Measurements from ENCODE around the gene XPO4. TPM values are rescaled to one million over a fixed set of nuclear protein-coding genes. Genes with fewer than 3 reads are reported as not detected.
"Not testable (repeated sequence)": the region's sequence is repeated elsewhere in the genome, so short reads cannot be mapped to it uniquely, and the experiment has no call there.

Gene XPO4
- polyA plus RNA-seq, 1 donor: 11.7 TPM

DNA sequence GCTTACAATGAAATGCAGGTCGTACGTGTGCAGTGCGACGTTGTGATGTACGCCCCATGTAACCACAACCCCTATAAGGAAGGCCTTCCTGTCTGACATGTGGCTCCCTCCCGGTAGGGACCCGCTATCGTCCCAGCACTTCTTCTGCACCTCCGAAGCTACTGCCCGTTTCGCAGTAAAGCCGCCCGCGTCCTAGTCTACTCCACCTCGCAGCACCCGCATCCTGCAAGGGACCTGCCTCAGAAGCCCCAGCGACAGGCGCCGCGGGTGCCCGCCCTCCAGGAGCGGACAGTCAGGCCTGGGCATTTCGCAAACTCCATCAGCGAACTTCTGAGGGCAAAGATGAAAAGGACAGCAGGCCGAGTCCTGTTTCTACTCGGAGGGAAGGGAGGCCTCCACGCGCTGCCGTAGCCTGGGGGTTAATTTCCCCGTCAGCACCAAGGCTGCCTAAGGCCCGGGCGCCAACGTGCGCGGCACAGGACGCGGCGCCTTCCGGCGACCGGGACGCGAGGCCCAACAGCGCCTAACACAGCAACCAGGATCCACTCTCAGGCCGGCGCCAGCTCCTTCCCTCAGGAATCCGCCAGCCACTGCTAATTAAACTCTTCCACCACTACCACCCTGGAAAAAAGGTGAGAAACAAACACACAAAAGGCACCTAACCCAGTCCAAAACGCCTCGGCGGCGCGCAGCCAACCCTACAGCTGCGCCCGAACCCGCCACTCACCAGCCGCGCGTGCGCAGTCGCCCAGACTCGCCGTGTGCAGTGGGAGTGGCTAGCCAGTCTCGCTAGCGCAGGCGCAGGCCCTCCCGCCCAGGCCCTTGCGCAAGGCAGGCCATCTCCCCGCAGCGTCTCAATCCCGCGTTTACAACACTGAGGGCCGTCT, 129.1 kb downstream of the XPO4 start, which contains the start of gene EEF1AKMT1:
TSS of gene EEF1AKMT1 (minus strand) at position 768 of the 887 bp plus-strand sequence. CDS start 16,363 bp downstream, outside the sequence.
- H3K4me3 ChIP-seq (ENCODE audit: low read length): peak within 1 kb of the TSS; percentile 77
- DNase-seq: peak; percentile 93 to 94
- H3K36me3 ChIP-seq (ENCODE audit: control insufficient read depth, insufficient read depth, low read length): peaks cover 2% of the 10 kb centered on the region
- peak within 1 kb of the TSS; percentile 94 for H3K27ac ChIP-seq (ENCODE audit: low read length)
- peaks cover 5% of the 10 kb centered on the region for H3K4me1 ChIP-seq (ENCODE audit: control insufficient read depth, insufficient read depth, low read length)
- H3K9me3 ChIP-seq (ENCODE audit: control insufficient read depth, low read depth, low read length): peaks cover 5% of the 10 kb centered on the region
- no CpG with 5 or more reads among the region's 72 CpGs for WGBS (ENCODE audit: insufficient coverage, low lambda C conversion rate)
- H3K27me3 ChIP-seq (ENCODE audit: control insufficient read depth, insufficient read depth, low read length): no peaks in the 10 kb centered on the region

DNA sequence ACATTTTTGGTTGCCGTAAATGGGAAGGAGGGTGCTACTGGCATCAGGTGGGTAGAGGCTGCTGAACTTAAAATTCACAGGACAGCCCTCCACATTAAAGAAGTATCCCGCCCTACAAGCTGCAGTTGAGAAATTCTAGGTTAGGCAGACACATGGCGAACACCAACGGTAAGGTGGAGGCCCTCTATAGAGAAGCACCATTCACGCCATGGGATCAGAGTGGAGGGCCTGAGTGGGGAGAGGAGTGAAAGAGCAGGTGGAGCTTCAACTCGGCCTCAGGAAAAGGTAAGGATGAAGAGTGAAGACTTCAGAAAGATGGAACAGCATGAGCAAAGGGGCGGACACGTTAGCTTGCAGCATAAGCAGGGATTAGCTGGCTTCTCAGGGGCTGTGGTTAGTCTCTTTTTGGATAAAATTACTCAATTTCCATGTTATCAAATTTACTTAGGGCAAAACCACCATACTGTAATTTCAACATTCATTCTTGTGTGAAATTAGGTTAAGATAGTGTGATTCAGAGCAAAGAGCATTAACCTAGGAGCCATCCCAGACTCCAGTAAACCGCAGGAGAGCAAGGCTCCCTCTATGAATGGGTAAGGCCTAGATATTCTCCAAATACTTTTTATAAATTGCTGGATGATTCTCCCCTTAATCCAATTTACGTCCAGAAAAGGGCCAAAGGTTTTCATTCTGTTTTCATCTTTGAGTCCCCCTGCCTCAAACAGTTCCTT, 130.0 kb downstream of the XPO4 start:
- Histone ChIP-seq H3K36me3 (ENCODE audit: control insufficient read depth, insufficient read depth, low read length) (peaks cover 2% of the 10 kb centered on the region), H3K27me3 (ENCODE audit: control insufficient read depth, insufficient read depth, low read length) (no peaks in the 10 kb centered on the region), H3K4me1 (ENCODE audit: control insufficient read depth, insufficient read depth, low read length) (peaks cover 5% of the 10 kb centered on the region), H3K4me3 (ENCODE audit: low read length) (peak overlapping the region; percentile 77), H3K9me3 (ENCODE audit: control insufficient read depth, low read depth, low read length) (peaks cover 7% of the 10 kb centered on the region), H3K27ac (ENCODE audit: low read length) (peak overlapping the region; percentile 94)
- 81% methylated on average over 4 of the region's 10 CpGs for WGBS (ENCODE audit: insufficient coverage, low lambda C conversion rate)
- DNase-seq: no peak

DNA sequence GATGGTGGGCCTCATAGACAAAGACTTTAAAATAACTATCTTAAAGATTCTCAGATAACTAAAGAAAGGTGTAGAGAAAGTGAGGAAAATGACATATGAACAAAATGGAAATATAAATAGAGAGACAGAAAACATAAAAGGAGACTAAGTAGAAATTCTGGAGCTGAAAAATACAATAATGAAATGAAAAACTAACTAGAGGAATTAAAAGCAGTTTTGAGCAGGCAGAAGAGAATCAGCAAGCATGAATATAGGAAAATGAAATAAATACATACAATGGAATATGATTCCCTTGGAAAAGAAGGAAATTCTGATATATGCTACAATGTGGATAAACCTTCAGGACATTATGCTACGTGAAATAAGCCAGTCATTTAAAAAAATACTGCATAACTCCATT, 132.7 kb downstream of the XPO4 start:
- peaks cover 2% of the 10 kb centered on the region for H3K36me3 ChIP-seq (ENCODE audit: control insufficient read depth, insufficient read depth, low read length)
- H3K4me1 ChIP-seq (ENCODE audit: control insufficient read depth, insufficient read depth, low read length): peaks cover 5% of the 10 kb centered on the region
- H3K27ac ChIP-seq (ENCODE audit: low read length): no peak overlapping the region
- no peak for DNase-seq
- H3K9me3 ChIP-seq (ENCODE audit: control insufficient read depth, low read depth, low read length): peaks cover 13% of the 10 kb centered on the region
- H3K27me3 ChIP-seq (ENCODE audit: control insufficient read depth, insufficient read depth, low read length): no peaks in the 10 kb centered on the region
- H3K4me3 ChIP-seq (ENCODE audit: low read length): no peak overlapping the region
- WGBS (ENCODE audit: insufficient coverage, low lambda C conversion rate): 100% methylated on average over 1 of the region's 1 CpG

DNA sequence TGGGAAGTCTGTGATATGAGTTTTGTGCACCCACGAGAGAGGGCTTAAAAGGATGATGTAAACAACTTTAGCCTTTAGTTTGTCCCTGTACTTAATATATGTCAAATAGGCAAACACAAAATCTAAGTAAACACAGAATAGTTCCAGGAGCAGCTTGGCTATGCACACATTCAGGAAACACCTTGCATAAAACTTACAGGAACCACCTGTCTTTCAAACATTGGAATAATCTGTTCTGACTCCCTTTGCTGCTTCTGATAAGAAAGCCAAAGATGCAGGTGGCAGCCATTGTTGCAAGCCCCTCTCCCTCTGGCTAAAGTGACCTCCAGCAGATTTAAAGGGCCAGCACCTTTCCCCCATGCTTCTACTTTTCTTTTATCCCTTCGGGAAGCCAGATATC, 133.5 kb downstream of the XPO4 start:
- DNase-seq: no peak
- no CpG with 5 or more reads among the region's 2 CpGs for WGBS (ENCODE audit: insufficient coverage, low lambda C conversion rate)
- Histone ChIP-seq H3K4me3 (ENCODE audit: low read length) (no peak overlapping the region), H3K9me3 (ENCODE audit: control insufficient read depth, low read depth, low read length) (peaks cover 13% of the 10 kb centered on the region), H3K27me3 (ENCODE audit: control insufficient read depth, insufficient read depth, low read length) (no peaks in the 10 kb centered on the region), H3K27ac (ENCODE audit: low read length) (no peak overlapping the region), H3K36me3 (ENCODE audit: control insufficient read depth, insufficient read depth, low read length) (peaks cover 2% of the 10 kb centered on the region), H3K4me1 (ENCODE audit: control insufficient read depth, insufficient read depth, low read length) (peaks cover 5% of the 10 kb centered on the region)

DNA sequence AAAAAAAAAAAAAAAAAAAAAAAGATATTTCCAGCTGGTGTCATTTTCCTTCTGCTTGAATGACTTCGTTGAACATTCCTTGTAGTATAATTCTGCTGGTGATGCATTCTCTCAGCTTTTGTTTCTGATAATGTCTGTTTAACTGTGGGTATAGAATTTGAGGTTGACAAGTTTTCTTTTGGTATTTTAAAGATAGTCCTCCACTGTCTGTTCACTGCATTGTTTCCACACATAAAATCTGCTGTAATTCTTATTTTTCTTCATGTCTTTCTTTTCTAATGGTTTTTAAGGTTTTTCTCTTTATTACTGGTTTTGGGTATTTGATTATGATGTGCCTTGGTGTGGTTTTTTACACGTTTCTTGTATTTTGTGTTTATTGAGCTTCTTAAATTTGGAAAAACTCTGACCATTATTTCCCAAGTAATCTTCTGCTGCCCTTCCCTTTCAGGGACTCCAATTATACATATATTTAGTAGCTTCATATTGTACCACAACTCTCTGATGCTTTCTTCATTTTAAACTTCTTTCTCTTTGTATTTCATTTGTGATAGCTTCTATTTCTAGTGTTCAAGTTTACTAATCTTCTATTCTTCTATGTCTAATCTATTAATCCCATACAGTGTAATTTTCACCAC, 135.1 kb downstream of the XPO4 start:
- 100% methylated on average over 1 of the region's 2 CpGs for WGBS (ENCODE audit: insufficient coverage, low lambda C conversion rate)
- H3K27ac ChIP-seq (ENCODE audit: low read length): no peak overlapping the region
- H3K4me1 ChIP-seq (ENCODE audit: control insufficient read depth, insufficient read depth, low read length): peaks cover under 1% of the 10 kb centered on the region
- no peak for DNase-seq
- no peaks in the 10 kb centered on the region for H3K27me3 ChIP-seq (ENCODE audit: control insufficient read depth, insufficient read depth, low read length)
- H3K4me3 ChIP-seq (ENCODE audit: low read length): no peak overlapping the region
- H3K9me3 ChIP-seq (ENCODE audit: control insufficient read depth, low read depth, low read length): peaks cover 13% of the 10 kb centered on the region
- H3K36me3 ChIP-seq (ENCODE audit: control insufficient read depth, insufficient read depth, low read length): peaks cover 2% of the 10 kb centered on the region

DNA sequence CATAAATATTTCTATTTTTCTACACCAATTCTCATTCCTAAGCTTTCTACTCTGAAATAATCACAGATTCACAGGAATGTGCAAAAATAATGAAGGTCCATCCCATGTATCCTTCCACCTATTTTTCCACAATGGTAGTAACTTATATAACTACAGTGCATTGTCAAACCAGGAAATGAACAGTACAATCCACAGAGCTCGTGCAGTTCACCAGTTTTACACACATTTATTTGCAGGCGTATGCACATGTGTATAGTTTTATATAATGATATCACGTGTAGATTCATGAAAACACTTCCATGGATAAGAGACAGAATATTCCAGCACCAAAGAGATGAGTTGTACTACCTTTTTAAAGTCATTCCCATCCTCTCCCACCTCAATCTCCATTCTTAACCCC, 141.7 kb downstream of the XPO4 start:
- no peaks in the 10 kb centered on the region for H3K4me1 ChIP-seq (ENCODE audit: control insufficient read depth, insufficient read depth, low read length)
- no peak overlapping the region for H3K27ac ChIP-seq (ENCODE audit: low read length)
- WGBS (ENCODE audit: insufficient coverage, low lambda C conversion rate): 65% methylated on average over 2 of the region's 3 CpGs
- H3K9me3 ChIP-seq (ENCODE audit: control insufficient read depth, low read depth, low read length): peaks cover 12% of the 10 kb centered on the region
- no peaks in the 10 kb centered on the region for H3K27me3 ChIP-seq (ENCODE audit: control insufficient read depth, insufficient read depth, low read length)
- no peak for DNase-seq
- H3K4me3 ChIP-seq (ENCODE audit: low read length): no peak overlapping the region
- H3K36me3 ChIP-seq (ENCODE audit: control insufficient read depth, insufficient read depth, low read length): peaks cover 7% of the 10 kb centered on the region

DNA sequence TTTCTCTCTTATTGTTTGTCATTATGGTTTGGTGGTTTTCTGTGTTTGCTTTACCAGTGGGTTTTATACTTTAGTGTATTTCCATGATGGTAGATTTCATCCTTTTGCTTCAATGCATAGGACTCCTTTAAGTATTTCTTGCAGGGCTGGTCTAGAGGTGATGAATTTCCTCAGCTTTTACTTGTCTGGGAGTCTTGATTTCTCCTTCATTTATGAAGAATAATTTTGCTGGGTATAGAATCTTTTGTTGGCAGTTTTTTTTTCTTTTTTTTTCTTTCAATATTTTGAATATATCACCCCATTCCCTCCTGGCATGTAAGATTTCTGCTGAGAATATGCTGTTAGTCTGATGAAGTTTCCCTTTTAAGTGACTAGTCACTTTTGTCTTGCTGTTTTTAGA, 148.5 kb downstream of the XPO4 start:
- Histone ChIP-seq H3K4me3 (ENCODE audit: low read length) (no peak overlapping the region), H3K9me3 (ENCODE audit: control insufficient read depth, low read depth, low read length) (peaks cover 16% of the 10 kb centered on the region), H3K27me3 (ENCODE audit: control insufficient read depth, insufficient read depth, low read length) (no peaks in the 10 kb centered on the region), H3K4me1 (ENCODE audit: control insufficient read depth, insufficient read depth, low read length) (no peaks in the 10 kb centered on the region), H3K36me3 (ENCODE audit: control insufficient read depth, insufficient read depth, low read length) (peaks cover 7% of the 10 kb centered on the region), H3K27ac (ENCODE audit: low read length) (no peak overlapping the region)
- no peak for DNase-seq

DNA sequence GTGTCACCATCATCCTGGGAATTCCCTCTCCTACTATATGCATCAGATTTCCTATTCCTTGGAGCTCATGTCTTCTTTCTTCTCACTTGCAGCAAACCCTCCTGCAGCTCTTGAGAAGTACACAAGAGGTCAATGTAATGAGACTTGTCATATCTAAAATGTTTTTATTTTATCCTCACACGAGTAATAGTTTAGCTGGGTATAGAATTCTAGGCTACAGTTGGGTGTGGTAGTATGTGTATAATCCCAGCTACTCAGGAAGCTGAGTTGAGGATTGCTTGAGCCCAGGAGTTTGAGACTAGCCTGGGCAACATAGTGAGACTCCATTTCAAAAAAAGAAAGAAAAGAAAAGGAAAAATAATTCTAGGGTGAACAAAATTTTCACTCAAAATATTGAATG, 153.2 kb downstream of the XPO4 start:
- Histone ChIP-seq H3K27ac (ENCODE audit: low read length) (no peak overlapping the region), H3K4me1 (ENCODE audit: control insufficient read depth, insufficient read depth, low read length) (no peaks in the 10 kb centered on the region), H3K9me3 (ENCODE audit: control insufficient read depth, low read depth, low read length) (peaks cover 4% of the 10 kb centered on the region), H3K36me3 (ENCODE audit: control insufficient read depth, insufficient read depth, low read length) (no peaks in the 10 kb centered on the region), H3K27me3 (ENCODE audit: control insufficient read depth, insufficient read depth, low read length) (no peaks in the 10 kb centered on the region), H3K4me3 (ENCODE audit: low read length) (no peak overlapping the region)
- WGBS (ENCODE audit: insufficient coverage, low lambda C conversion rate): no CpG with 5 or more reads among the region's 1 CpG
- DNase-seq: no peak

DNA sequence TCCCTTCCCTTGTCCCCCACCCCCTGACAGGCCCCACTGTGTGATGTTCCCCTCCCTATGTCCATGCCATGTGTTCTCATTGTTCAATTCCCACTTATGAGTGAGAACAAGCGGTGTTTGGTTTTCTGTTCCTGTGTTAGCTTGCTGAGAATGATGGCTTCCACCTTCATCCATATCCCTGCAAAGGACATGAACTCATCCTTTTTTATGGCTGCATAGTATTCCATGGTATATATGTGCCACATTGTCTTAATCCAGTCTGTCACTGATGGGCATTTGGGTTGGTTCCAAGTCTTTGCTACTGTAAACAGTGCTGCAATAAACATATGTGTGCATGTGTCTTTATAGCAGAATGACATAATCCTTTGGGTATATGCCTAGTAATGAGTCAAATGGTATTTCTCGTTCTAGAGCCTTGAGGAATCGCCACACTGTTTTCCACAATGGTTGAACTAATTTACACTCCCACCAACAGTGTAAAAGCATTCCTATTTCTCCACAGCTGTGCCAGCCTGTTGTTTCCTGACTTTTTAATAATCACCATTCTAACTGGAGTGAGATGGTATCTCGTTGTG, 158.6 kb downstream of the XPO4 start:
- not testable (repeated sequence) for H3K9me3 ChIP-seq (ENCODE audit: control insufficient read depth, low read depth, low read length); H3K27ac ChIP-seq (ENCODE audit: low read length); H3K27me3 ChIP-seq (ENCODE audit: control insufficient read depth, insufficient read depth, low read length); H3K4me1 ChIP-seq (ENCODE audit: control insufficient read depth, insufficient read depth, low read length); H3K36me3 ChIP-seq (ENCODE audit: control insufficient read depth, insufficient read depth, low read length); DNase-seq; H3K4me3 ChIP-seq (ENCODE audit: low read length)
- WGBS (ENCODE audit: insufficient coverage, low lambda C conversion rate): 100% methylated on average over 1 of the region's 4 CpGs

DNA sequence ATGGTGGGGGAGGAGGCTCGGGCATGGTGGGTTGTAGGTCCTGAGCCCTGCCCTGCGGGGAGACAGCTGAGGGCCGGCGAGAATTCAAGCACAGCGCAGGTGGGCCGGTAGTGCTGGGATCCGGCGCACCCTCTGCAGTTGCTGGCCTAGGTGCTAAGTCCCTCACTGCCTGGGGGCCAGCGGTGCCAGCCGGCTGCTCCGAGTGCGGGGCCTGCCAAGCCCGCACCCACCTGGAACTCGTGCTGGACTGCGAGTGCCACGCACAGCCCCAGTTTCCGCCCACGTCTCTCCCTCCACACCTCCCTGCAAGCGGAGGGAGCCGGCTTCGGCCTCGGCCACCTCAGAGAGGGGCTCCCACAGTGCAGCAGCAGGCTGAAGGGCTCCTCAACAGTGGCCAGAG, 162.5 kb downstream of the XPO4 start:
- H3K9me3 ChIP-seq (ENCODE audit: control insufficient read depth, low read depth, low read length): peaks cover 8% of the 10 kb centered on the region
- no peaks in the 10 kb centered on the region for H3K4me1 ChIP-seq (ENCODE audit: control insufficient read depth, insufficient read depth, low read length)
- no CpG with 5 or more reads among the region's 22 CpGs for WGBS (ENCODE audit: insufficient coverage, low lambda C conversion rate)
- H3K36me3 ChIP-seq (ENCODE audit: control insufficient read depth, insufficient read depth, low read length): no peaks in the 10 kb centered on the region
- no peak overlapping the region for H3K4me3 ChIP-seq (ENCODE audit: low read length)
- no peak overlapping the region for H3K27ac ChIP-seq (ENCODE audit: low read length)
- DNase-seq: no peak
- H3K27me3 ChIP-seq (ENCODE audit: control insufficient read depth, insufficient read depth, low read length): no peaks in the 10 kb centered on the region

Data from large intestine (tissue), 3 donors.